Ishikawa (cell line): ENCODE measurements around the gene ANKLE2.

Experiments
- CEBPB ChIP-seq: IDR thresholded peaks from 2 replicates; pipeline ENCODE4 v1.6.1; 2012
- CREB1 ChIP-seq: IDR thresholded peaks from 2 replicates; pipeline ENCODE4 v1.6.1; 2012; ENCODE audit warnings: low read depth
- EGR1 ChIP-seq: IDR thresholded peaks from 2 replicates; pipeline ENCODE4 v1.6.1; 2012
- EP300 ChIP-seq: IDR thresholded peaks from 2 replicates; pipeline ENCODE4 v1.6.1; 2012; ENCODE audit warnings: borderline replicate concordance
- FOXM1 ChIP-seq: IDR thresholded peaks from 2 replicates; pipeline ENCODE4 v1.6.1; 2012; ENCODE audit warnings: low read depth, borderline replicate concordance
- MAX ChIP-seq: IDR thresholded peaks from 2 replicates; pipeline ENCODE4 v1.6.1; 2012
- NFIC ChIP-seq: IDR thresholded peaks from 2 replicates; pipeline ENCODE4 v1.6.1; 2012
- RAD21 ChIP-seq: IDR thresholded peaks from 2 replicates; pipeline ENCODE4 v1.6.1; 2012; ENCODE audit warnings: low read depth
- REST ChIP-seq: IDR thresholded peaks from 2 replicates; pipeline ENCODE4 v1.6.1; 2012; ENCODE audit warnings: low read depth, mild to moderate bottlenecking
- TAF1 ChIP-seq: IDR thresholded peaks from 2 replicates; pipeline ENCODE4 v1.6.1; 2012; ENCODE audit warnings: low read depth, mild to moderate bottlenecking
- TCF12 ChIP-seq: IDR thresholded peaks from 2 replicates; pipeline ENCODE4 v1.6.1; 2012; ENCODE audit warnings: low read depth
- TEAD4 ChIP-seq: IDR thresholded peaks from 2 replicates; pipeline ENCODE4 v1.6.1; 2012
- USF1 ChIP-seq: IDR thresholded peaks from 2 replicates; pipeline ENCODE4 v1.6.1; 2012
- YY1 ChIP-seq: IDR thresholded peaks from 2 replicates; pipeline ENCODE4 v1.6.1; 2012; ENCODE audit warnings: low read depth
- ZBTB7A ChIP-seq: IDR thresholded peaks from 2 replicates; pipeline ENCODE4 v1.6.1; 2012; ENCODE audit warnings: low read depth

The ANKLE2 gene

GRCh38 chr12:132724506-132725241, 37.0 kb downstream of the ANKLE2 start:
- TF ChIP-seq USF1: no peak
- TF ChIP-seq EP300: no peak
- no peak for TF ChIP-seq NFIC
- no peak for TF ChIP-seq CEBPB
- no peak for TF ChIP-seq EGR1
- TF ChIP-seq RAD21: no peak
- TF ChIP-seq ZBTB7A: no peak
- TF ChIP-seq MAX: no peak
- TF ChIP-seq CREB1: no peak

DNA sequence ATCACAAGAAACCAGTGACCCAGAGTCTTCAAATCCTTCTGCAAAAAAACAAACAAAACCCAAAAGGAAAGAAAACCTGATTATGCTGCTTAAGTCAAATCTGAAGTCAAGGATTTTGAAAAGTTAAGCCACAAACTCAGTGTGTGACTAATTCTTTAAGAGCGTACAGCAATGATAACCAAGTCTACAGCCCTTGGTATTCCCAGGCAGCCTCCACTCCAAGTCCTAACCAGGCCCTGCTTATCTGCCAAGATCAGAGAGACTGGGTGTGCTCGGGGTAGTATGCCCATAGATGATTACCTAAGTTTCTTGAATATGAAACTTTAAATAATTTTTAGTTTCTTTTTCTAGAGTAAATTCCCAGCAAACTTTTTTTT, 37.9 kb downstream of the ANKLE2 start:
- TF ChIP-seq USF1 (no peak), EGR1 (no peak), RAD21 (no peak), NFIC (no peak), CEBPB (no peak), TEAD4 (no peak), EP300 (no peak), TAF1 (no peak), YY1 (no peak), ZBTB7A (no peak), MAX (no peak), CREB1 (no peak), FOXM1 (no peak), TCF12 (no peak), REST (no peak)

DNA sequence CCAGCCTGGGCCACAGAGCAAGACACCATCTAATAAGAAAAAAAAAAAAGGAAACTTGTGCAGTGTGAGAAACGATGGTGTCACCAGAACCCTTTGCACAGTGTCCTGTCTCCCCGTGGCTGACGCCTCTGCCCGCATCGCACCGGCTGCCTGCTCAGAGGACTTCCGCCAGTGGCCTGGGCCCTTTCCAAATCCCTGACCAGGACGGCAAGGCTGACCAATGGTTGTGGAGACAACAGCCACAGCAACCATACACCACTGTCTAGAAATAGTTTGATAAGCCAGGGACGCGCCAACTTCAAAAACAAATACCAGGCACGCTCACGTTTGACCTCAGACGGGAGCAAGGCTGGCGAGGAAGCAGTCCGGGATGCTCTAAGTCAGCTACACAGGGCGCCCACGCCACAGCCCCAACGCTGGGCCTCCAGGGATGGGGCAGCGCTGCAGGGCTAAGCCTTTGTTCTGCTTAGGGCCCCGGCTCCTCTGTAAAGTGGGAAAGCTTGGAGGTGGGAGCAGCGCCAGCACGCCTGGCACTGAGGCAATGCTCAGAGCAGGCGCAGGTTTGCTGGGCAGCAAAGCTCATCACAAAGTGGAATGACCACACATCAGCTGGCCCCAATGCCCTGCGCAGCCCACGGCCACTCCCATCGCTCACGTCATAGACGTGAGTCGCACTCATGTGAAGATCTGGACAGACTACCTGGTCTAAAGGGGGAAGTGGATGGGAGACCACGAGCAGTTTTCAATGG, 38.4 kb downstream of the ANKLE2 start:
- TF ChIP-seq EP300 (no peak), CEBPB (no peak), CREB1 (no peak), MAX (no peak), USF1 (no peak), YY1 (no peak), TCF12 (no peak), TAF1 (no peak), TEAD4 (no peak)

GRCh38 chr12:132720606-132721345, 40.9 kb downstream of the ANKLE2 start:
- TF ChIP-seq NFIC (no peak), USF1 (no peak), CREB1 (no peak), RAD21 (no peak), FOXM1 (no peak), CEBPB (no peak), REST (no peak), EGR1 (no peak), TAF1 (no peak), YY1 (no peak), TEAD4 (no peak), TCF12 (no peak), EP300 (no peak), MAX (no peak), ZBTB7A (no peak)
